Thyroid gland (tissue), 4 donors: ENCODE measurements around the gene PXN.

Experiments used
- POLR2A ChIP-seq, 2 donors: fragments of 450-650 bp; IDR thresholded peaks; one replicate each; pipeline ENCODE4 v1.6.1; 2017; ENCODE audit warnings: antibody characterized with exemption in 2 of 2, mild to moderate bottlenecking in 2 of 2, moderate library complexity in 1 of 2
- TF ChIP-seq, protein P1 (sequence below), 6 experiments: fragments of 200-600 bp in 3 of 6; fragments of 450-650 bp in 3 of 6; sonication (generic) in 3 of 6; IDR thresholded peaks; one replicate each; pipeline ENCODE4 v1.5.1; 2016 to 2019; ENCODE audit warnings: antibody characterized with exemption in 6 of 6, mild to moderate bottlenecking in 2 of 6, inconsistent platforms in 1 of 6, moderate library complexity in 1 of 6

DNA sequence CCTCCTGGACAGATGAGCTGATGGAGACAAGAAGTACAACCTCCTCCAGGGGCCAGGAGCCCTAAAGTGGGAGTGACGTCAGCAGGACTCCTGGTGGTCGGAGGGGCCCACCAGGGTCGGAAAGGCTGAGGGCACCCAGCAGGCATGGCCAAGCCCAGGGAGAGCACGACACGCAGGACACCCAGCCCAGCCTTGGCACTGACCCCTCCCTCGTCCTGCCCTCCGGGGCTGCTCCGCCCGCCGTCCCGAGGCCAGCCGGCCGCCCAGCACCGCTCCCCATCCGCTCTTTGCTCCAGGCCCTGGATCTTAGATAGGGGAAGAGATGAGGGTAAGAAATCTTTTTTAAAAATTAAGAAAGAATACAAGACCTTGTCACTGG, 50.2 kb downstream of the PXN start:
- TF ChIP-seq, protein P1, sequence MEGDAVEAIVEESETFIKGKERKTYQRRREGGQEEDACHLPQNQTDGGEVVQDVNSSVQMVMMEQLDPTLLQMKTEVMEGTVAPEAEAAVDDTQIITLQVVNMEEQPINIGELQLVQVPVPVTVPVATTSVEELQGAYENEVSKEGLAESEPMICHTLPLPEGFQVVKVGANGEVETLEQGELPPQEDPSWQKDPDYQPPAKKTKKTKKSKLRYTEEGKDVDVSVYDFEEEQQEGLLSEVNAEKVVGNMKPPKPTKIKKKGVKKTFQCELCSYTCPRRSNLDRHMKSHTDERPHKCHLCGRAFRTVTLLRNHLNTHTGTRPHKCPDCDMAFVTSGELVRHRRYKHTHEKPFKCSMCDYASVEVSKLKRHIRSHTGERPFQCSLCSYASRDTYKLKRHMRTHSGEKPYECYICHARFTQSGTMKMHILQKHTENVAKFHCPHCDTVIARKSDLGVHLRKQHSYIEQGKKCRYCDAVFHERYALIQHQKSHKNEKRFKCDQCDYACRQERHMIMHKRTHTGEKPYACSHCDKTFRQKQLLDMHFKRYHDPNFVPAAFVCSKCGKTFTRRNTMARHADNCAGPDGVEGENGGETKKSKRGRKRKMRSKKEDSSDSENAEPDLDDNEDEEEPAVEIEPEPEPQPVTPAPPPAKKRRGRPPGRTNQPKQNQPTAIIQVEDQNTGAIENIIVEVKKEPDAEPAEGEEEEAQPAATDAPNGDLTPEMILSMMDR (IDR thresholded peaks at IDR 0.05), result no peak
- TF ChIP-seq POLR2A (IDR thresholded peaks at IDR 0.05), result no peak
